ENCODE results near the gene CCDC142.

DNA sequence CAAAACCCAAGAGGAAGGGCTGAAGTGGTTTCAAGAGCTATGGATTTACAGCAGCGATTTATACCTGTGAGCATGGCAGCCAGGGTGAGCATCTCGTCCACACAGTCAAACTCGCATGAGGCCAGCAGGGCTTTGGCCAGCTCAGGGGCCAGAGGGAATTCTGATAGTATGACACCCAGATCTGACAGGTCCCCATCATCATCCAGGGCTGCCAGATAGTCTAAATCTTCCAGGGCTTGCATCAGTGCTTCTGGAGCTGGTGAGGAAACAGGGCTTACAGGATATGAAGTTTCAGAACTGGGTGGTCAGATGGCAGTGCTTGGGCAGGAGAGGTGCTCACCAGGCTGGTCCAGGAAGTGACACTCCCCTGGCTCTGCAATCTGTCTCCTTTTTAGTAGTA is 39.7 kb upstream of the CCDC142 start:
- TF ChIP-seq, protein P1, sequence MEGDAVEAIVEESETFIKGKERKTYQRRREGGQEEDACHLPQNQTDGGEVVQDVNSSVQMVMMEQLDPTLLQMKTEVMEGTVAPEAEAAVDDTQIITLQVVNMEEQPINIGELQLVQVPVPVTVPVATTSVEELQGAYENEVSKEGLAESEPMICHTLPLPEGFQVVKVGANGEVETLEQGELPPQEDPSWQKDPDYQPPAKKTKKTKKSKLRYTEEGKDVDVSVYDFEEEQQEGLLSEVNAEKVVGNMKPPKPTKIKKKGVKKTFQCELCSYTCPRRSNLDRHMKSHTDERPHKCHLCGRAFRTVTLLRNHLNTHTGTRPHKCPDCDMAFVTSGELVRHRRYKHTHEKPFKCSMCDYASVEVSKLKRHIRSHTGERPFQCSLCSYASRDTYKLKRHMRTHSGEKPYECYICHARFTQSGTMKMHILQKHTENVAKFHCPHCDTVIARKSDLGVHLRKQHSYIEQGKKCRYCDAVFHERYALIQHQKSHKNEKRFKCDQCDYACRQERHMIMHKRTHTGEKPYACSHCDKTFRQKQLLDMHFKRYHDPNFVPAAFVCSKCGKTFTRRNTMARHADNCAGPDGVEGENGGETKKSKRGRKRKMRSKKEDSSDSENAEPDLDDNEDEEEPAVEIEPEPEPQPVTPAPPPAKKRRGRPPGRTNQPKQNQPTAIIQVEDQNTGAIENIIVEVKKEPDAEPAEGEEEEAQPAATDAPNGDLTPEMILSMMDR (IDR thresholded peaks at IDR 0.05), result no peak
- no peak for TF ChIP-seq POLR2A (IDR thresholded peaks at IDR 0.05)

Data from heart left ventricle (tissue), 13 donors.